Amniotic stem cell (primary cell): Measurements from ENCODE around the gene SUMO1.
"Not testable (repeated sequence)": the region's sequence is repeated elsewhere in the genome, so short reads cannot be mapped to it uniquely, and the experiment has no call there.

ENCODE experiments used
- DNase-seq: peaks from one replicate; lab custom pipeline; 2025; lab: John Stamatoyannopoulos, UW

The SUMO1 gene

DNA sequence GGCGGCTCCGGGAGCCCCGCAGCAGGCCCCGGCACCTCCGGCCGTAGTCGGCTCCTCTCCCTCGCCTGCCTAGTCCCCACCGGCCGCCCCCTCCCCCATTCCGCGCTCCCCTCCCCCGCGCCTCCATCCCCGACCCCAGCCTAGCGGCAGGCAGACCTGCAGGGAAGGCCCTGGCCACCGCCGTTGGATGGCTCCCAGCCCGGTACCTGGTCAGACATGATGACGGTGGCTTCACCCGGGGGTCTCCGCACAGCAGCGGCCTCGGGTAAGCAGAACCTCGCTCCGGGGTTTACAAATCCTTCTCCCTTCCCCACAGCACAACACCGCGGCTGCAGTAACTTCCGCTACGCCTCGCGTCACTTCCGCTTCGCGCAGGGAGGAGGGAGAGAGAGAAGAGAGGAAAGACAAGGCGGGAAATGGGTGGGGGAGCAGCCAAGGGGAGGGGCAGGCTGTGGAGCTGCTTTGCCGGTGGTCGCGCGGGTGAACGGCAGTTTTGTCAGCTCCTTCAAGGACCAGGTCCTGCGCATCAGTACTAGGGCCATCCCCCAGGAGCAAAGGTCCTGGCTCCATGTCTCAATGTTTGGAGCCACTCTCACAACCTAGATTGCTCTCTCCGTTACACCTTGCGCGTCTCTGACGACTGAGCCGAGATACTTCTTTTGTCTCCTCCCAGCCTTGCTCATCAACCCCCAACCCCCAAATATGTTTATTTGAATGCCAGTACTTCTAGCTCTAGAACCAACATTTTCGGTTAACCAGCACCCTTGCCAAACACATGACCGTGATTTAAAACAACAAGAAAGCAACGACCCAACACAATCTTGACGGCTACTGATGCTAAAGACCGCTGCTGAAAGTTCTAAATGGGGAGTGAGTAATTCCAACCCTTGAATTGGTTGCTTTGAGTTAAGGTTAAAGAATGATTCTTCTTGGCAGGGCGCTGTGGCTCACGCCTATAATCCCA lies at the start of gene SUMO1:
SUMO1 (minus strand) TSS at position 364 of the 964 bp plus-strand sequence; CDS start at position 218, 146 bp downstream.
- DNase-seq = peak; percentile 54

DNA sequence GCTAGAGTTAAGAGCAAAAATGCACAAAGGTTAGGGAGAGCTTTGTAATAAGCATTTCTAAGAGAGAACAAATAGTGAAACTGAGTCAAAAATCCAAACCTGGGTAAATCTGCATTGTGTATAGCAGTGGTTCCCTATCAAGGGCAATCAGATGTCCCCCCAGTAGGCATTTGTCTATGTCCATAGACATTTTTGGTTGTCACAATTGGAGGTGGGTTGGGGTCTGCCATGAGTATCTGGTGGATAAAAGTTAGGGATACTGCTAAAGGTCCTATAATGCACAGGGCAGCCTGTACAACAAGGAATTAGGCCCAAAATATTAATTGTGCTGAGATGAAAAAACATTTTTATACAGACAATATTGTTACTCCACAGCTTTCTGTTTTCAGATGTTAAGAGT lies 48.2 kb upstream of the SUMO1 start:
- no peak for DNase-seq

DNA sequence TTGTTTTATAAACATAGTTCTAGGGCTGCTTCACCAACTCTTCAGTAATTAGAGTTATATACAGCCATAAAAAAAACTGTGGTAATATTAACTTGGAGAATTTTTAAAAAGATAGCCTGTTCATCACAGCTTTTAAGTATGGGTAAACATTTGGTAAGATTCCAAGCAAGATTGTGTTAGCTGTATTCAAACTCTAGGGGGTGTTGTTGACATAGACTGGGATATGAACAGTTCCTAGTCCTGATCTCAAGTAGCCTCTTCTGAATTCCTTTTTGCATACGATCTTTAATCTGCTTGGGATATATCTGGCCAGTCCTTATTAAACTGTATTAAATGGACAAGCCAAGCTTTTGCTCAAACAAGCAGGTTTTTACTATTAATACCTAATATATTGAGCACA lies 40.5 kb upstream of the SUMO1 start:
- DNase-seq = peak; percentile 50

- no peak for DNase-seq
Measured at GRCh38 chr2:202278036-202278760, 39.8 kb upstream of the SUMO1 start.

GRCh38 chr2:202276078-202276720 lies 37.8 kb upstream of the SUMO1 start:
- not testable (repeated sequence) for DNase-seq

DNA sequence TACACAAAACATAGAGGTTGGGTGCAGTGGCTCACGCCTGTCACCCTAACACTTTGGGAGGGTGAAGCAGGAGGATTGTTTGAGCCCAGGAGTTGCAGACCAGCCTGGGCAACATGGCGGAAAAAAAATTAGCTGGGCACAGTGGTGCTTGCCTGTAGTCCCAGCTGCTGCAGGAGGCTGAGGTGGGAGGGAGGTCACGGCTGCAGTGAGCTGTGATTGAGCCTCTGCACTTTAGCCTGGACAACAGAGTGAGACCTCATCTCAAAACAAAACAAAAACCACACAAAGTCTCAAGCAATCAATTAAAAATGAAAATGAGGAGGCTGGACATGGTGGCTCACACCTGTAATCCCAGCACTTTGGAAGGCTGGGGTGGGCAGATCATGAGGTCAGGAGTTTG lies 32.1 kb upstream of the SUMO1 start:
- no peak for DNase-seq

GRCh38 chr2:202269585-202269984 lies 31.2 kb upstream of the SUMO1 start:
- DNase-seq = no peak

- no peak for DNase-seq
Measured at GRCh38 chr2:202267495-202267894, 29.1 kb upstream of the SUMO1 start.

- DNase-seq = peak; percentile 92
Measured at GRCh38 chr2:202265467-202266277, 27.3 kb upstream of the SUMO1 start, which contains the start of gene NOP58. Gene NOP58, plus strand, starts transcription at chr2:202265763. Its CDS starts 179 bp downstream, at chr2:202265942.

DNA sequence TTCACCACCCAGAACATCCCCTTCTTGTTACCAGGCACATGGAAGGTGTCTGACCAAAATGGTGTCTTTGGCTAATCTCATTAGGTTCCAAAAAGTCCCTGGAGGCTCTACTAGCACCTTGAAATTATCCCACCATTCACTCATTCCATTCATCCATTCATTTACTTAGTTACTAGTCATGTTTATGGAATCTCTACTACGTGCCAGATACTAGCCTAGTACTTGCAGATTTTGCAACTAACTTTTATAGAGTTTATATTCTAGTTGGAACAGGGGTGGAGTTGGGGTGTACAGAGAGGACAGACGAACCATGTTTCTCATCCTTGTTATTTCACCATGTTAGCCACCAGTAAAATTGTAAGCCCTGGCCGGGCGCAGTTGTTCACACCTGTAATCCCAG lies 23.1 kb upstream of the SUMO1 start:
- DNase-seq = no peak

DNA sequence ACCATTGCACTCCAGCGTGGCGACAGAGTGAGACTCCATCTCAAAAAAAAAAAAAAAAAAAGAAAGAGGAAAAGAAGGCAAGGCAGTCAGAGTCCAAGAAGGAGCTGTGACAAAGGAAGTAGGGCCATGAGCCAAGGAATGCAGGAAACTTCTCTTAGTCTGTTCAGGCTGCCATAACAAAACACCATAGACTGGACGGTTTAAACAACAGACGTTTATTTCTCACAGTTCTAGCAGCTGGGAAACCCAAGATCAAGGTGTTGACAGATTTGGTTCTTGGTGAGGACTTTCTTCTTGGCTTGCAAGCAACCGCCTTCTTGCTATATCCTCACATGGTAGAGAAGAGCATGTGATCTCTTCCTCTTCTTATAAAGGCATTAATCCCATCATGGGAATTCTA lies 13.1 kb upstream of the SUMO1 start:
- DNase-seq = no peak

DNA sequence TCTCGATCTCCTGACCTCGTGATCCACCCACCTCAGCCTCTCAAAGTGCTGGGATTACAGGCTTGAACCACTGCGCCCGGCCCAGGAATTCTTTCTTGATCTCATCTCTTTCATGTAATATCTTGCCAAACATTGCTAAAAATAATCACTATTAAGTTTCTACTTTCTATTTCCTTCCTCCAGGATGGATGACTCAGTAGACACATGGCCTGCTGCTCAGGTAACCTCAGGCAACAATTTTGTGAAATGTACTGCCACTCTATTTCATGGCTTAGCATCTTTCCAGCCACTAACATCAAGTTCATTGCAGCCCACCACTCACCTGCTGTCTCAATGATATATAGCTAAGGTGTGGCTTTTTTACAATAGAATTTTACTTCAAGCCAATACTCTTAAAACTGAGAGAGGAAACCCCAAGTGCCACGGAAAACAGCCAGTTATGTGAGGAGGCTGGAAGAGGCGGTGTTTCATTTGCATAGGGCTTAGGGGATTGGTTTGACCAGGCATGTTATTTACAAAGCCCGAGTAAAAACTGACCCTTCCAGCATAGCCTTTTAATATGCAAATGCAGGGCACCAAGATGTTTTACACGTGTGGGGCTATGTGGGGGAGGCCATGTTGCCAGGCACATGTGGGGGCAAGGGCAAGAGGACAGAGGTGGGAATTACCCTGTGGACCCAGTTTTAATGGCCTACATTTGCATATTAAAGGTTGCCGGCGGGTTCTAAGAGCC lies 11.3 kb upstream of the SUMO1 start:
- no peak for DNase-seq

DNA sequence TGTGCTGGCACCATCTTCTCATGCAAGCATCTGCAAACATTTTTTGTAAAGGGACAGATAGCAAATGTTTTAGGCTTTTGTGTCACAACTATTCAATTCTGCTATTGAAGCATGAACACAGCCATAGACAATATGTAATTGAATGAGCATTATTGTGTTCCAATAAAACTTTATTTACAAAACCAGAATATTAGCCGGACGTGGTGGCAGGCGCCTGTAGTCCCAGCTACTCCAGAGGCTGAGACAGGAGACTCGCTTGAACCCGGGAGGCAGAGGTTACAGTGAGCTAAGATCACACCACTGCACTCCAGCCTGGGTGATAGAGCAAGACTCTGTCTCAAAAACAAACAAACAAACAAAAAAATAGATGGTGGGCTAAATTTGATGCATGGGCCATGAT lies 9.3 kb upstream of the SUMO1 start:
- DNase-seq = not testable (repeated sequence)

DNA sequence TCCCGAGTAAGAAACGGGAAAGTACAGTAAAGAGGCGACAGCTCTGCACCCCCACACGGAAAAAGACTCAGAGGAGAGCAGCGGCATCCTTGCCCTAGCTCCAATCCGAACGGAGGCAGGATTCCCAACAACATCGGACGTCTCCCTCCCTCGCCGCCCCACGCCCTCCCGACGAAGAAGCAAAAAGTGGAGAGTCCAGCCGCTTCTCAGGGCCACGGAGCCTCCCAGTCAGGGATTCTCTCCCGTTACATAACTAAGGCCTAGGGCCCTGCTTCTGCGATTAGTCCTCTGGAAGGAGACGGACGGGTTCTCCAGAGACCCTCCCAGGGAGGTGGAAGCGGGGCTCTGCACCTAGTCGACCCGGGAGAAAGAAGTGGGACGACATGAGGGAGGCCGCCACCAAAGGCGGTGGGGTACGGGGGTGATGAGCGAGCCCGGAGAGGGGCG lies 587 bp downstream of the SUMO1 start:
- no peak for DNase-seq

- no peak for DNase-seq
Measured at GRCh38 chr2:202221873-202222272, 16.5 kb downstream of the SUMO1 start.

- DNase-seq = no peak
Measured at GRCh38 chr2:202215179-202215578, 23.2 kb downstream of the SUMO1 start.

- no peak for DNase-seq
Measured at GRCh38 chr2:202208526-202208925, 29.9 kb downstream of the SUMO1 start.

GRCh38 chr2:202204855-202205254 lies 33.5 kb downstream of the SUMO1 start:
- DNase-seq = no peak

GRCh38 chr2:202203348-202203747 lies 35.0 kb downstream of the SUMO1 start:
- no peak for DNase-seq

- no peak for DNase-seq
Measured at GRCh38 chr2:202201220-202202160, 36.9 kb downstream of the SUMO1 start.
